ENCODE measurements around the gene SRD5A1. TPM values are rescaled to one million over a fixed set of nuclear protein-coding genes. Genes with fewer than 3 reads are reported as not detected.

SRD5A1 gene
- polyA plus RNA-seq, 2 of the 4 experiments (the other 2 are of a cell fraction), result 9.7 to 25.4 TPM

GRCh38 chr5:6698696-6699095 is 65.5 kb downstream of the SRD5A1 start:
- CTCF ChIA-PET, result no interaction called here
- TF ChIP-seq NPAS2 (CRISPR knock-in tag; IDR thresholded peaks at IDR 0.05; ENCODE audit: borderline replicate concordance), result no peak
- TF ChIP-seq MAX (IDR thresholded peaks at IDR 0.05), result no peak
- no peak for TF ChIP-seq MYC (IDR thresholded peaks at IDR 0.05; ENCODE audit: borderline replicate concordance, low read length)
- no peak for TF ChIP-seq EHMT2 (IDR thresholded peaks at IDR 0.05; ENCODE audit: low read depth)
- TF ChIP-seq ZNF302 (CRISPR knock-in tag; IDR thresholded peaks at IDR 0.05), result no peak
- no peak for TF ChIP-seq ZSCAN20 (CRISPR knock-in tag; IDR thresholded peaks at IDR 0.05)
- TF ChIP-seq TFCP2L1 (CRISPR knock-in tag; IDR thresholded peaks at IDR 0.05), result no peak
- TF ChIP-seq RAD21 (conservative IDR thresholded peaks at IDR 0.05 in 1 of 2, IDR thresholded peaks at IDR 0.05 in 1 of 2), result no peak
- no peak for TF ChIP-seq HOXB13 (CRISPR knock-in tag; IDR thresholded peaks at IDR 0.05; ENCODE audit: low read depth)
- H3K4me3 ChIP-seq, result no peak overlapping the region
- H3K27ac ChIP-seq, result no peak overlapping the region
- peaks cover 5% of the 10 kb centered on the region; the same call in 1 of the 3 replicates for H3K9me3 ChIP-seq
- no peak for ATAC-seq
- FAIRE-seq, result no peak
- POLR2A ChIA-PET, result no interaction called here
- no peaks in the 10 kb centered on the region for H3K4me1 ChIP-seq
- DNase-seq (ENCODE audit: low read depth in 1 of 2, low spot score in 1 of 2), result no peak
- 4% methylated on average over 1 of the region's 1 CpG for WGBS (ENCODE audit: missing lambda C conversion rate)
- no peak overlapping the region for H3K4me2 ChIP-seq

GRCh38 chr5:6699357-6699756 is 66.1 kb downstream of the SRD5A1 start:
- FAIRE-seq, result no peak
- H3K4me3 ChIP-seq, result no peak overlapping the region
- H3K4me1 ChIP-seq, result 0 out of 3 replicates have a peak, but pooled peaks cover 3% of the 10 kb centered on the region
- ChIA-PET POLR2A (no interaction called here), CTCF (interaction anchor here (1.6 kb wide), 1 partner anchor 67 kb away, joined by 3 read pairs; no protein-coding TSS in a partner anchor)
- TF ChIP-seq BCL3 (IDR thresholded peaks at IDR 0.05), result no peak
- no peak for TF ChIP-seq REST (IDR thresholded peaks at IDR 0.05)
- TF ChIP-seq CEBPB (IDR thresholded peaks at IDR 0.05), result no peak
- no peak for TF ChIP-seq HDAC2 (IDR thresholded peaks at IDR 0.05)
- TF ChIP-seq KDM5A (IDR thresholded peaks at IDR 0.05), result no peak
- no peak for TF ChIP-seq HOXB5 (CRISPR knock-in tag; IDR thresholded peaks at IDR 0.05)
- no peak for TF ChIP-seq MAZ (IDR thresholded peaks at IDR 0.05; ENCODE audit: borderline replicate concordance, low read depth, low read length)
- 63% methylated on average over 1 of the region's 1 CpG for WGBS (ENCODE audit: missing lambda C conversion rate)
- no peak for ATAC-seq
- no peak overlapping the region for H3K27ac ChIP-seq
- H3K4me2 ChIP-seq, result no peak overlapping the region
- DNase-seq (ENCODE audit: low read depth in 1 of 2, low spot score in 1 of 2), result no peak
- H3K9me3 ChIP-seq, result peaks cover 5% of the 10 kb centered on the region; the same call in 1 of the 3 replicates

GRCh38 chr5:6700074-6700684 is 66.9 kb downstream of the SRD5A1 start:
- Histone ChIP-seq H3K4me1 (0 out of 3 replicates have a peak, but pooled peaks cover 3% of the 10 kb centered on the region), H3K4me2 (no peak overlapping the region), H3K4me3 (no peak overlapping the region), H3K9me3 (peaks cover 3% of the 10 kb centered on the region; the same call in 1 of the 3 replicates), H3K27ac (no peak overlapping the region)
- FAIRE-seq (no peak), ATAC-seq (no peak), DNase-seq (ENCODE audit: low read depth in 1 of 2, low spot score in 1 of 2) (no peak)
- ChIA-PET CTCF (interaction anchor here (1.6 kb wide), 1 partner anchor 66 kb away, joined by 3 read pairs; no protein-coding TSS in a partner anchor), POLR2A (interaction anchor here (1.5 kb wide), 1 partner anchor 12 kb away, joined by 6 read pairs; no protein-coding TSS in a partner anchor)
- 57% methylated on average over 11 of the region's 11 CpGs for WGBS (ENCODE audit: missing lambda C conversion rate)
- TF ChIP-seq CHD4 (IDR thresholded peaks at IDR 0.05; ENCODE audit: borderline replicate concordance) (no peak), ZC3H11A (IDR thresholded peaks at IDR 0.05) (no peak), FOXS1 (CRISPR knock-in tag; IDR thresholded peaks at IDR 0.05) (no peak), EHF (CRISPR knock-in tag; IDR thresholded peaks at IDR 0.05) (no peak), ZFP36 (IDR thresholded peaks at IDR 0.05; ENCODE audit: borderline replicate concordance, partially characterized antibody) (no peak), JUNB (IDR thresholded peaks at IDR 0.05) (no peak), NR3C1 (IDR thresholded peaks at IDR 0.05) (no peak), RFX5 (IDR thresholded peaks at IDR 0.05) (no peak), HES2 (IDR thresholded peaks at IDR 0.05) (no peak), FOSB (CRISPR knock-in tag; IDR thresholded peaks at IDR 0.05) (no peak), HOXB5 (CRISPR knock-in tag; IDR thresholded peaks at IDR 0.05) (no peak), HOXA7 (CRISPR knock-in tag; IDR thresholded peaks at IDR 0.05) (no peak), TFCP2L1 (CRISPR knock-in tag; IDR thresholded peaks at IDR 0.05) (no peak), USF2 (IDR thresholded peaks at IDR 0.05) (no peak), PHF8 (IDR thresholded peaks at IDR 0.05; ENCODE audit: borderline replicate concordance, low read depth) (no peak)

Data from A549 (cell line).